Endothelial cell of umbilical vein (primary cell): ENCODE measurements around the gene TPCN2.

ENCODE experiments used
- EZH2 ChIP-seq: IDR thresholded peaks from 2 replicates; pipeline ENCODE4 v1.6.1; 2012; ENCODE audit warnings: borderline replicate concordance, low read depth, mild to moderate bottlenecking, moderate library complexity, low read length, inconsistent platforms; ENCODE audit not compliant: severe bottlenecking
- JUN ChIP-seq: IDR thresholded peaks from 2 replicates; pipeline ENCODE4 v1.6.1; 2011; ENCODE audit warnings: borderline replicate concordance, low read depth; ENCODE audit not compliant: insufficient read length, insufficient read depth
- MAX ChIP-seq: IDR thresholded peaks from 2 replicates; pipeline ENCODE4 v1.6.1; 2011; ENCODE audit not compliant: insufficient read depth, insufficient read length
- MYC ChIP-seq: IDR thresholded peaks from one replicate; pipeline ENCODE4 v1.6.1; 2011; ENCODE audit warnings: mild to moderate bottlenecking, low read depth, low read length
- POLR2A ChIP-seq: IDR thresholded peaks from 2 replicates; pipeline ENCODE4 v1.6.1; 2012; ENCODE audit warnings: low read depth, mild to moderate bottlenecking, control low read depth, low read length
- POLR2AphosphoS5 ChIP-seq: IDR thresholded peaks from 2 replicates; pipeline ENCODE4 v1.6.1; 2012; ENCODE audit warnings: low read depth, mild to moderate bottlenecking, control low read depth, low read length, moderate library complexity; ENCODE audit not compliant: insufficient read depth
- TF ChIP-seq, protein P1 (sequence below), 2 donors: IDR thresholded peaks; 1 replicate in 1 of 2; 2 replicates in 1 of 2; pipeline ENCODE4 v1.5.1; 2011; ENCODE audit warnings: low read length in 2 of 2, mild to moderate bottlenecking in 2 of 2, moderate library complexity in 2 of 2, control low read depth in 1 of 2, inconsistent platforms in 1 of 2, low read depth in 1 of 2; ENCODE audit not compliant: insufficient read depth in 1 of 2; ENCODE audit errors: extremely low read depth in 1 of 2

GRCh38 chr11:68999093-68999747 is 49.5 kb upstream of the TPCN2 start:
- TF ChIP-seq MAX (no peak), MYC (no peak), POLR2AphosphoS5 (no peak), EZH2 (no peak), JUN (no peak), POLR2A (no peak)
- TF ChIP-seq, protein P1, sequence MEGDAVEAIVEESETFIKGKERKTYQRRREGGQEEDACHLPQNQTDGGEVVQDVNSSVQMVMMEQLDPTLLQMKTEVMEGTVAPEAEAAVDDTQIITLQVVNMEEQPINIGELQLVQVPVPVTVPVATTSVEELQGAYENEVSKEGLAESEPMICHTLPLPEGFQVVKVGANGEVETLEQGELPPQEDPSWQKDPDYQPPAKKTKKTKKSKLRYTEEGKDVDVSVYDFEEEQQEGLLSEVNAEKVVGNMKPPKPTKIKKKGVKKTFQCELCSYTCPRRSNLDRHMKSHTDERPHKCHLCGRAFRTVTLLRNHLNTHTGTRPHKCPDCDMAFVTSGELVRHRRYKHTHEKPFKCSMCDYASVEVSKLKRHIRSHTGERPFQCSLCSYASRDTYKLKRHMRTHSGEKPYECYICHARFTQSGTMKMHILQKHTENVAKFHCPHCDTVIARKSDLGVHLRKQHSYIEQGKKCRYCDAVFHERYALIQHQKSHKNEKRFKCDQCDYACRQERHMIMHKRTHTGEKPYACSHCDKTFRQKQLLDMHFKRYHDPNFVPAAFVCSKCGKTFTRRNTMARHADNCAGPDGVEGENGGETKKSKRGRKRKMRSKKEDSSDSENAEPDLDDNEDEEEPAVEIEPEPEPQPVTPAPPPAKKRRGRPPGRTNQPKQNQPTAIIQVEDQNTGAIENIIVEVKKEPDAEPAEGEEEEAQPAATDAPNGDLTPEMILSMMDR (IDR thresholded peaks at IDR 0.05; ENCODE audit: extremely low read depth in 1 of 2, insufficient read depth in 1 of 2, low read depth in 1 of 2, low read length in 2 of 2): no peak
